H1 (cell line): ENCODE results near the gene OBSCN. TPM values are rescaled to one million over a fixed set of nuclear protein-coding genes. Genes with fewer than 3 reads are reported as not detected.

Experiments used
- CTCF ChIA-PET: fragments of 300-600 bp; sonication (Branson Sonifier 250); formaldehyde crosslinking; loops from one replicate; lab custom pipeline; 2021; ENCODE audit not compliant: partially characterized antibody; lab: Charles Lee
- POLR2A ChIA-PET: fragments of 300-600 bp; sonication (Branson Sonifier 250); formaldehyde crosslinking; loops from one replicate; lab custom pipeline; 2021; ENCODE audit warnings: inconsistent platforms; ENCODE audit not compliant: partially characterized antibody; lab: Charles Lee
- DNase-seq, 2 experiments: peaks; one replicate each; pipeline versions ENCODE4 v3.0.0 to v3.0.0-alpha.2; 2010 to 2022; ENCODE audit warnings: low spot score in 2 of 2, low read depth in 1 of 2, mixed read lengths in 1 of 2
- FAIRE-seq: peaks from 2 replicates; lab custom pipeline; 2011; peaks lifted over from hg19 to GRCh38; lab: Jason Lieb, UNC
- H2AFZ ChIP-seq: 2 replicates; pipeline ENCODE4 v1.8.1; 2012; ENCODE audit warnings: low read length, inconsistent platforms
- H2AK5ac ChIP-seq: 2 replicates; pipeline ENCODE4 v1.6.1; 2013; ENCODE audit warnings: low read depth, low read length
- H2BK120ac ChIP-seq: replicated peaks from 2 replicates; pipeline ENCODE3; 2013; ENCODE audit warnings: low read depth, low read length, inconsistent platforms
- H2BK12ac ChIP-seq: 2 replicates; pipeline ENCODE4 v1.6.1; 2013; ENCODE audit warnings: low read depth, low read length
- H2BK15ac ChIP-seq: 2 replicates; pipeline ENCODE4 v1.6.1; 2013; ENCODE audit warnings: low read length
- H2BK20ac ChIP-seq: 2 replicates; pipeline ENCODE4 v1.6.1; 2013; ENCODE audit warnings: low read length
- H2BK5ac ChIP-seq: 2 replicates; pipeline ENCODE4 v1.6.1; 2013; ENCODE audit warnings: low read depth, low read length
- H3K14ac ChIP-seq: 2 replicates; pipeline ENCODE4 v1.6.1; 2013; ENCODE audit warnings: inconsistent platforms; ENCODE audit not compliant: insufficient read length
- H3K18ac ChIP-seq: 2 replicates; pipeline ENCODE4 v1.6.1; 2013; ENCODE audit warnings: low read length; ENCODE audit errors: extremely low read depth
- H3K23ac ChIP-seq: 2 replicates; pipeline ENCODE4 v1.6.1; 2013; ENCODE audit warnings: inconsistent platforms; ENCODE audit not compliant: insufficient read length
- H3K23me2 ChIP-seq: 2 replicates; pipeline ENCODE4 v1.6.1; 2013; ENCODE audit warnings: low read depth, low read length
- H3K27ac ChIP-seq: 2 replicates; pipeline ENCODE4 v1.6.1; 2011; ENCODE audit warnings: low read depth, low read length, inconsistent platforms
- H3K27me3 ChIP-seq, 4 experiments: replicated peaks in 1 of 4; 1 replicate in 1 of 4; 2 replicates in 3 of 4; pipeline versions ENCODE4 v1.6.1 to v1.8.1; 2011 to 2013; ENCODE audit warnings: low read length in 3 of 4, mild to moderate bottlenecking in 3 of 4, inconsistent platforms in 2 of 4, mixed read lengths in 2 of 4, moderate library complexity in 1 of 4; ENCODE audit not compliant: control insufficient read depth in 3 of 4, insufficient read depth in 3 of 4; ENCODE audit errors: extremely low read depth in 1 of 4
- H3K36me3 ChIP-seq, 4 experiments: 2 replicates each; pipeline versions ENCODE4 v1.6.1 to v1.8.1; 2011 to 2013; ENCODE audit warnings: mild to moderate bottlenecking in 4 of 4, low read length in 3 of 4, moderate library complexity in 2 of 4, control low read depth in 1 of 4, inconsistent platforms in 1 of 4; ENCODE audit not compliant: insufficient read depth in 4 of 4, control insufficient read depth in 2 of 4
- H3K4ac ChIP-seq: replicated peaks from 2 replicates; pipeline ENCODE3; 2013; ENCODE audit warnings: low read length, low read depth, mixed read lengths, inconsistent platforms; ENCODE audit not compliant: insufficient read length
- H3K4me1 ChIP-seq, 4 experiments: replicated peaks in 1 of 4; 1 replicate in 1 of 4; 2 replicates in 3 of 4; pipeline versions ENCODE4 v1.6.1 to v1.8.1; 2011 to 2013; ENCODE audit warnings: low read length in 3 of 4, inconsistent platforms in 2 of 4, mixed read lengths in 1 of 4; ENCODE audit not compliant: insufficient read depth in 4 of 4, control insufficient read depth in 3 of 4
- H3K4me2 ChIP-seq, 2 experiments: 2 replicates each; pipeline versions ENCODE4 v1.6.1 to v1.8.1; 2011 to 2013; ENCODE audit warnings: low read depth in 2 of 2, low read length in 2 of 2, control low read depth in 1 of 2, inconsistent platforms in 1 of 2, mild to moderate bottlenecking in 1 of 2; ENCODE audit not compliant: insufficient read depth in 1 of 2
- H3K4me3 ChIP-seq, 4 experiments: fragments of 200-600, 300-600 bp in 1 of 4; sonication (generic), shearing (Covaris generic), sonication (Bioruptor Twin) in 1 of 4; 2 replicates each; pipeline versions ENCODE4 v1.5.1 to v1.8.1; 2011 to 2016; ENCODE audit warnings: low read length in 4 of 4, low read depth in 3 of 4, control low read depth in 2 of 4, inconsistent platforms in 2 of 4, mild to moderate bottlenecking in 2 of 4, mixed read lengths in 1 of 4, moderate library complexity in 1 of 4; ENCODE audit not compliant: insufficient read depth in 2 of 4; ENCODE audit errors: extremely low read depth in 1 of 4
- H3K56ac ChIP-seq: replicated peaks from 2 replicates; pipeline ENCODE3; 2013; ENCODE audit warnings: low read depth, mild to moderate bottlenecking, mixed read lengths, low read length, inconsistent platforms; ENCODE audit not compliant: insufficient read length
- H3K79me1 ChIP-seq: 2 replicates; pipeline ENCODE4 v1.6.1; 2013; ENCODE audit warnings: low read depth, low read length, control low read depth
- H3K79me2 ChIP-seq, 2 experiments: 2 replicates each; pipeline versions ENCODE4 v1.6.1 to v1.8.1; 2012 to 2013; ENCODE audit warnings: low read length in 2 of 2, mild to moderate bottlenecking in 2 of 2, inconsistent platforms in 1 of 2; ENCODE audit not compliant: insufficient read depth in 2 of 2, control insufficient read depth in 1 of 2
- H3K9ac ChIP-seq, 4 experiments: replicated peaks in 1 of 4; 1 replicate in 1 of 4; 2 replicates in 3 of 4; pipeline versions ENCODE4 v1.6.1 to v1.8.1; 2011 to 2013; ENCODE audit warnings: low read depth in 3 of 4, low read length in 3 of 4, control low read depth in 2 of 4, mild to moderate bottlenecking in 2 of 4, moderate library complexity in 2 of 4, inconsistent platforms in 1 of 4; ENCODE audit errors: extremely low read depth in 1 of 4
- H3K9me3 ChIP-seq, 2 experiments: 2 replicates each; pipeline versions ENCODE4 v1.6.1 to v1.8.1; 2012 to 2013; ENCODE audit warnings: mild to moderate bottlenecking in 2 of 2, moderate library complexity in 2 of 2, control low read depth in 1 of 2, inconsistent platforms in 1 of 2, low read depth in 1 of 2, low read length in 1 of 2, mixed read lengths in 1 of 2; ENCODE audit not compliant: insufficient read depth in 2 of 2
- H4K20me1 ChIP-seq, 2 experiments: replicated peaks in 1 of 2; 2 replicates each; pipeline versions ENCODE3 to v1.8.1; 2011 to 2013; ENCODE audit warnings: inconsistent platforms in 2 of 2, low read length in 2 of 2, mild to moderate bottlenecking in 1 of 2; ENCODE audit not compliant: insufficient read depth in 2 of 2, control insufficient read depth in 1 of 2
- H4K5ac ChIP-seq: 2 replicates; pipeline ENCODE4 v1.6.1; 2013; ENCODE audit warnings: low read length, low read depth, mixed read lengths, inconsistent platforms; ENCODE audit not compliant: insufficient read length
- H4K8ac ChIP-seq: 2 replicates; pipeline ENCODE4 v1.8.0; 2013; ENCODE audit warnings: mild to moderate bottlenecking, moderate library complexity, low read length, inconsistent platforms; ENCODE audit not compliant: insufficient read depth; ENCODE audit errors: extremely low read depth
- H4K91ac ChIP-seq: replicated peaks from 2 replicates; pipeline ENCODE3; 2013; ENCODE audit warnings: low read length, mixed read lengths, inconsistent platforms; ENCODE audit not compliant: insufficient read length
- CBX5 ChIP-seq: fragments of 300-800, 300-1000 bp; sonication (generic); IDR thresholded peaks from 2 replicates; pipeline ENCODE4 v1.7.1; 2016; ENCODE audit warnings: antibody characterized with exemption, low read length, low read depth
- CEBPB ChIP-seq: IDR thresholded peaks from 2 replicates; pipeline ENCODE4 v1.6.1; 2012; ENCODE audit warnings: low read depth, low read length
- HDAC6 ChIP-seq: IDR thresholded peaks from one replicate; pipeline ENCODE4 v1.7.1; 2012; ENCODE audit warnings: low read depth, mild to moderate bottlenecking, inconsistent platforms, low read length, moderate library complexity
- JUND ChIP-seq: IDR thresholded peaks from 2 replicates; pipeline ENCODE4 v1.6.1; 2011; ENCODE audit warnings: mild to moderate bottlenecking, improper control_type of control experiment, low read length
- KDM1A ChIP-seq: fragments of 200-600, 300-600 bp; sonication (generic); IDR thresholded peaks from 2 replicates; pipeline ENCODE4 v1.7.1; 2016; ENCODE audit warnings: mild to moderate bottlenecking, low read length, borderline replicate concordance
- MAFK ChIP-seq: IDR thresholded peaks from 2 replicates; pipeline ENCODE4 v1.6.1; 2012; ENCODE audit warnings: low read depth, mild to moderate bottlenecking, improper control_type of control experiment, low read length
- MAX ChIP-seq: IDR thresholded peaks from 2 replicates; pipeline ENCODE4 v1.6.1; 2012; ENCODE audit warnings: inconsistent platforms
- POU5F1 ChIP-seq: IDR thresholded peaks from 2 replicates; pipeline ENCODE4 v1.6.1; 2011; ENCODE audit warnings: low read depth, mild to moderate bottlenecking, low read length, moderate library complexity
- RFX5 ChIP-seq: IDR thresholded peaks from 2 replicates; pipeline ENCODE4 v1.6.1; 2011; ENCODE audit warnings: low read depth, low read length, improper control_type of control experiment, borderline replicate concordance
- RNF2 ChIP-seq: fragments of 200-900, 300-1000 bp; sonication (generic); IDR thresholded peaks from 2 replicates; pipeline ENCODE4 v1.7.1; 2016; ENCODE audit warnings: borderline replicate concordance, low read depth, mild to moderate bottlenecking, antibody characterized with exemption, low read length; ENCODE audit not compliant: poor library complexity, severe bottlenecking; ENCODE audit errors: missing control alignments
- RXRA ChIP-seq: IDR thresholded peaks from 2 replicates; pipeline ENCODE4 v1.6.1; 2011; ENCODE audit warnings: low read depth, mild to moderate bottlenecking, low read length, moderate library complexity; ENCODE audit not compliant: insufficient read depth
- SUZ12 ChIP-seq: fragments of 200-600 bp; sonication (generic); IDR thresholded peaks from 2 replicates; pipeline ENCODE4 v1.6.1; 2012; ENCODE audit warnings: mild to moderate bottlenecking, inconsistent platforms, low read length, moderate library complexity, mixed read lengths
- TAF1 ChIP-seq: IDR thresholded peaks from 2 replicates; pipeline ENCODE4 v1.6.1; 2011; ENCODE audit warnings: mild to moderate bottlenecking, low read depth, low read length
- TCF12 ChIP-seq: IDR thresholded peaks from 2 replicates; pipeline ENCODE4 v1.6.1; 2011; ENCODE audit warnings: low read depth, mild to moderate bottlenecking, low read length
- WGBS, 2 experiments: shearing (Covaris generic) in 1 of 2; methylation state at CpG; one replicate each; pipeline versions ENCODE4 v1.1.6 to v1.1.7; 2013 to 2015; ENCODE audit warnings: low lambda C conversion rate in 2 of 2, mixed read lengths in 2 of 2, inconsistent platforms in 1 of 2, low coverage in 1 of 2, missing lambda C conversion rate in 1 of 2; ENCODE audit not compliant: insufficient replicate concordance in 2 of 2, insufficient coverage in 1 of 2, insufficient read length in 1 of 2; ENCODE audit errors: extremely low coverage in 1 of 2, missing lambda C conversion rate in 1 of 2; 5-methylcytosine and 5-hydroxymethylcytosine counted together
- polyA plus RNA-seq, 7 experiments: library from polyadenylated mRNA; depleted of rRNA in 3 of 7; stranded (reverse) in 5 of 7; unstranded in 2 of 7; fragments of >200 nt in 5 of 7; fragments of 200-250 nt in 2 of 7; gene quantifications; 1 replicate in 5 of 7; 2 replicates in 1 of 7; 4 replicates in 1 of 7; pipeline versions ENCODE4 v1.2.1 to v1.2.3, GENCODE V29; 2011 to 2013; ENCODE audit warnings: missing spikeins in 2 of 7, mixed read lengths in 2 of 7
- total RNA-seq: library from RNA; stranded (reverse); fragmentation: NEBNext Ultra II Directional; extraction: Animal tissue kit (Norgen Biotek cat#: 25700); gene quantifications from 2 replicates; pipeline ENCODE4 v1.2.1, GENCODE V29; 2021

The OBSCN gene
- total and polyA plus RNA-seq, 2 of the 8 experiments (the other 6 are each of a cell fraction or from before 2014, with no cell fraction given) = 7.5 to 28.4 TPM

GRCh38 chr1:228362884-228363450, 155.1 kb downstream of the OBSCN start:
- H3K23ac ChIP-seq = no peak overlapping the region
- H4K5ac ChIP-seq = no peak overlapping the region
- peaks cover 0 to 2% of the 10 kb centered on the region in 2 experiments for H4K20me1 ChIP-seq
- no peak overlapping the region for H2BK15ac ChIP-seq
- H3K27ac ChIP-seq = no peak overlapping the region
- H2BK5ac ChIP-seq = no peak overlapping the region
- H3K79me2 ChIP-seq = no peaks in the 10 kb centered on the region
- WGBS, 2 experiments = 94% methylated on average over 4 of the region's 4 CpGs; no CpG with 5 or more reads in 1 of the 2 experiments
- H2AK5ac ChIP-seq = no peak overlapping the region
- DNase-seq (no peak), FAIRE-seq (no peak)
- H3K36me3 ChIP-seq = no peaks in the 10 kb centered on the region
- CTCF ChIA-PET = interaction anchor here (0.8 kb wide), 1 partner anchor 22 kb away, joined by 3 read pairs; no protein-coding TSS in a partner anchor
- H3K4ac ChIP-seq = no peak overlapping the region
- peaks cover 0 to 3% of the 10 kb centered on the region in 2 experiments; a peak in 1 of 4 replicates for H3K9me3 ChIP-seq
- no peak overlapping the region for H3K4me2 ChIP-seq
- H3K27me3 ChIP-seq = no peaks in the 10 kb centered on the region; a peak in 3 of 7 replicates
- H2BK20ac ChIP-seq = no peak overlapping the region
- H3K23me2 ChIP-seq = no peaks in the 10 kb centered on the region
- no peak overlapping the region for H3K9ac ChIP-seq
- no peak overlapping the region for H3K4me3 ChIP-seq
- no peaks in the 10 kb centered on the region for H3K79me1 ChIP-seq
- H3K18ac ChIP-seq = no peak overlapping the region
- H4K91ac ChIP-seq = no peak overlapping the region
- no peak overlapping the region for H3K14ac ChIP-seq
- H2BK12ac ChIP-seq = no peak overlapping the region
- no peak overlapping the region for H2BK120ac ChIP-seq
- H3K56ac ChIP-seq = no peak overlapping the region
- H4K8ac ChIP-seq = no peak overlapping the region
- no peak overlapping the region for H2AFZ ChIP-seq
- H3K4me1 ChIP-seq = peaks cover 0 to 13% (median 3%) of the 10 kb centered on the region in 4 experiments; a peak in 4 of 7 replicates
- POLR2A ChIA-PET = interaction anchor here (0.9 to 1.1 kb wide), 3 partner anchors 11 to 131 kb away, joined by 3 to 4 read pairs (median 3); no protein-coding TSS in a partner anchor
- TF ChIP-seq RXRA (no peak), POU5F1 (no peak), RFX5 (no peak), MAX (no peak), MAFK (no peak), RNF2 (no peak), CBX5 (no peak), JUND (no peak), SUZ12 (no peak), TAF1 (no peak), KDM1A (no peak), TCF12 (no peak), HDAC6 (no peak), CEBPB (no peak)
